Fibroblast of the aortic adventitia (primary cell): ENCODE data around the gene ENTPD8. TPM values are rescaled to one million over a fixed set of nuclear protein-coding genes. Genes with fewer than 3 reads are reported as not detected.

Source experiments
- DNase-seq: peaks from one replicate; pipeline ENCODE4 v3.0.0-alpha.2; 2010; ENCODE audit warnings: low read depth
- H3K4me3 ChIP-seq: 2 replicates; pipeline ENCODE4 v1.5.1; 2011; ENCODE audit warnings: low read depth, mild to moderate bottlenecking, control low read depth, low read length, moderate library complexity
- CTCF ChIP-seq: IDR thresholded peaks from 2 replicates; pipeline ENCODE4 v1.5.1; 2011; ENCODE audit warnings: mild to moderate bottlenecking, low read length, control low read depth, inconsistent platforms; ENCODE audit not compliant: insufficient read depth
- total RNA-seq: library from RNA; depleted of rRNA; stranded (reverse); fragments of >200 nt; gene quantifications from 2 replicates; pipeline ENCODE4 v1.2.3, GENCODE V29; 2012; ENCODE audit warnings: low replicate concordance

ENTPD8 gene
- total RNA-seq, 1 donor = not detected

- no peak overlapping the region for H3K4me3 ChIP-seq
- TF ChIP-seq CTCF = no peak
- DNase-seq = no peak
Observed at GRCh38 chr9:137427454-137428310, 13.5 kb downstream of the ENTPD8 start.

DNA sequence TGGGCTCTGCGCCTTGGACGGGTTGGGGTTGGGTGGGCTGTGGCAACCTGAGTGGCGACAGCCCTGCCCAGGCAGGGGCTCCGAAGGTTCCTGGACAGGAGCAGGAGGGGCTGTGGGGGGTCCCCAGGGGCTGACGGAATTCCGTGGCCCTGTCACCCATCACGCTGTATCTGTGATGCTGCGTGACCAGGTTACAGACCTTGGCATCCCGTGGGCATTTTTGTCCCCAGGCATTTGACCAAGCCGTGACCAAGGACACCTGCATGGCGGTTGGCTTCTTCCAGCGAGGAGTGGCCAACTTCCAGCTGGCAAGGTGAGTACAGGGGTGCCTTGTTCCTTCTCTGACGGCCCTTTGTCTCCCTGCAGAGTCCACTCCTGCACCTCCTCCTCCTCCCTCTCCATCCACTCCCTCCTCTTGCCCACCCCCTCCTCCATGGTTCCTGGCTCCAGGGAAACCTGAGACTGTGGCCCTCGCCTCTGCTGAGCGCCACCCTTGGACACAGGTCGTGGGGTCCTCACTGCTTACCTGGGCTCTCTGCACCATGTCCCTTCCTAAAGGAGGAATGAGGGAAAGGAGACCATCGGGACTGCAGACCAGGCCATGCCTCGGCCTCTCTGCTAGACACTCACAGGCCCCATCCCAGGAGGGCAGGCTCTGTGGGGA is 15.0 kb downstream of the ENTPD8 start:
- no peak overlapping the region for H3K4me3 ChIP-seq
- TF ChIP-seq CTCF = no peak
- no peak for DNase-seq

- peak overlapping the region; percentile 61 for H3K4me3 ChIP-seq
- DNase-seq = no peak
- TF ChIP-seq CTCF = no peak
Observed at GRCh38 chr9:137423514-137424291, 17.5 kb downstream of the ENTPD8 start.

DNA sequence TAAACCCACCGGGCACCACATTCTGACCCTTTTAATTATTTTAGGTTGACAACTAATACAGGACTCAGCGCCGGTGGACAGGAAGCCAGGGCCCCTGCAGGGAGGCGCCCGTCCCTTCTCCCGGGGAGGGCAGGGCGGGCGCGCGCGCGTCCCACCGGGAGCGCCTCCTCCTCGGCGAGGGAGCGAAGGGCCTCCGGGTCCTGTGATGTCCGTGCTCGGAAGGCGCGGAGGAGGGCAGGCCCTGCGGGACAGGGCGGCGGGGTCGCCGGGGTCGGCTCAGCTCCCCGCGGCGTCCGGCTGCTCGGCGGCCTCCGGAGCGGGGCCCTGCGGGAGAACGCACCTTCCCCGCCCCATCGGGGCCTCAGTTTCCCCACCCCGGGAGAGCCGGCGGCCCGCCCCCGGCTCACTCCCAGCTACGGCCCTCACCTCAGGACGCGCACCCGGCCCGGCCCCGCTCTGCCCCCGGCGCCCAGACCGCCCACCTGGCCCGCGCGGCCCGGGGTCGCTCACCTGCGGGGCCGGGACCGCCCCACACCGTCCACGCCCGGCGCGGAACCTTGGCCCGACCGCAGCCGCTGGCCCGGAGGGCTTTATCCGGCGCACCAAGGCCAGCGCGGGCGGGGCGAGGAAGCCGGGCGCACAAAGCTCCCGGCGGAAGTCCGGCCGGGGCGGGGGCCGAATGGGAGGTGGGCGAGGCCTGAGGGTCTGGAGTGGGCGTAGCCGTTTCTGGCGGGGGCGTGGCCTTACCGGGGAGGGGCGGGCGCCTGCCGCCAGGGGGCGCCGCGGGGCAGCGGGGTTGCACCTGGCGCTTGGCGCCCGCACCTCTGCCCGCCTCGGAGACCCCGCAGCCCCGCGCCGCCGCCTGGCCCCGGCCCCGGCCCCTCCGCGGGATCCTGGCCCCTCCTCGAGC is 18.3 kb downstream of the ENTPD8 start, which contains the start of the genes EXD3 and NOXA1:
EXD3 (minus strand) TSS at position 559 of the 910 bp plus-strand sequence. CDS start 27,805 bp downstream, outside the sequence.
NOXA1 (plus strand) TSS at position 790 of the 910 bp plus-strand sequence. CDS start 137 bp downstream, outside the sequence.
- peak within 1 kb of the TSS; percentile 82 for H3K4me3 ChIP-seq
- DNase-seq = peak; percentile 89
- TF ChIP-seq CTCF = peak; percentile 53

DNA sequence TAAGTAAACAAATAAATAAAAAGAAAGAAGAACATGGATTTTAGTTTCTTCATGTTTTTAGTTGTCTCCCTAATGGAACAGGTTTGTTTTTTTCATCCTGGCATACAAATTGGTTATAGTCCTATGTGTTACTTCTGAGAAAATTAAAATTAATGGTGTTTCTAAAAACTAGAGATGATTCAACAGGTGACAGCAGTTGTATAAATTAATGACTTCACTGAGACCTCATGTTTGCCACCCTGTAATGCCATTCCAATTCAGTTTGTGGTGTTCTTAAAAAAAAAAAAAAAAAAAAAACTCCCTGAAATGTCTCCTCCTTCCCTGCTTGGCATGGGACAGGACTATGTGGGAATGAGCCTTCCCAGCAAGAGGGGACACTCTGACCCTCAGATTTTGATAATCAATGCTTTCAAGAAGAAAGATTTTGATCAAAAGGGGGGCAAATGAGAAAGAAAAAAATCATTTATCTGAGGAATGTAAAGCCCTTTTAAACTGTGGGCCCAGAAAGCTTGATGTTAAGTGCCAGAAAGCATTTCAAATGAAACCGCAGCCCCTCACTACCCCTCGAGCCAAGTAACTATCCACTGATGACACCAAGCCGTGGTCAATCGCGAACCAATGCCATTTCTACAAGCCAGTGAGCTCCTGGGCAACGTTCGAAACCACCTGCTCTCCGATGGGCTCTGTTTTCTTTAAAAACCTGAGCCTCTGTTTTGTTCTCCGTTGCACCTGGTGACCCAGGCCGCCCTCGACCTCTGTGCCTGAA is 19.1 kb downstream of the ENTPD8 start:
- peak overlapping the region; percentile 82 for H3K4me3 ChIP-seq
- no peak for TF ChIP-seq CTCF
- DNase-seq = no peak
